Gastrocnemius medialis (tissue), 4 donors: Measurements from ENCODE around the gene ATP13A1.

Experiments
- POLR2A ChIP-seq, 2 donors: fragments of 450-650 bp; IDR thresholded peaks; one replicate each; pipeline ENCODE4 v1.6.1; 2017; ENCODE audit warnings: antibody characterized with exemption in 2 of 2, mild to moderate bottlenecking in 2 of 2, moderate library complexity in 2 of 2
- TF ChIP-seq, protein P1 (sequence below), 5 experiments: fragments of 450-650 bp in 3 of 5; fragments of 200-600 bp in 2 of 5; sonication (generic) in 2 of 5; IDR thresholded peaks in 4 of 5; conservative IDR thresholded peaks in 1 of 5; 1 replicate in 4 of 5; 2 replicates in 1 of 5; pipeline ENCODE4 v1.5.1; 2016 to 2019; ENCODE audit warnings: antibody characterized with exemption in 5 of 5, mild to moderate bottlenecking in 3 of 5, moderate library complexity in 3 of 5

DNA sequence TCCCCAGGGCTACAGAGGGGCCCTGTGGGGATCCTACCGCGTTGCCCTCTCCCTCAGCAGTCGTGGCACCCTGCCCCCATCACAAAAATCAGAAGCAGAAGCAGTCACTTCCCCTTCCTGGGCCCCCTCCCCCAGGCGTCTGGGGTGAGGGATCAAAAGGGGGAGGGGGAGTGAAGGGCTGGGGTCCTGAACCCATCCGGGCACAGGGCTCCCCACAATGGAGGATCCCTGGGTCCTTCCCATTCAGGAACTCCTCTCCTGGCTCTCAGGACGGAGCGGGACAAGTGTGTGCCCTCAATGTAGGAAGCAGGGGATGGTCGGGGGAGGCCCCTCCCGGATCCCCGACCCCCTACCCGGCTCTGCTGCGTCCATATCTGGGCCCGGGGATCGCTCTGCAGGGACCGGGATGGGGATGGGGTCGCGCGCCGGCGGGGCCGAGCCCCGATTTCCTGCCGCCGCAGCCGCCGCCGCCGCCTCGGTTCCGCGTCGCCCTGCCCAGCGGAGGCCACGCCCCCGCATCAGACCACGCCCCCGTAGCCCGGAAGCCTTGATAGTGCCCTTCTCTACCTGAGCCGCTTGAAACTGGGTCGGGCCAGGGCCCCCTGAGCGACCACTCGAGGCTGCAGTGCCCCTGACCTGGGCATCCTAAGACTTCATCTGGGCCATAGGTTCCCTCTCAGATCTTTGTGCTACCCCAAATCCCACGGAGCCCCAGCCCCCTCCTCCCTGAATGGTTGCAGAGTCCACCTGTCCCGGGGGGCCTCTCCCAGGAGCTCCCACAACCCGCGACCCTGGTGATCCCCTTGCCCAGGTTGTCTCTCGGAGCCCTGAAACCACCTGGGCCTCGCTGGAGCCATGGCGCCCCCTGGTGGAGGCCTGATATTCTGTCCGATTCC, 20.1 kb downstream of the ATP13A1 start, which contains the start of gene GMIP:
- TF ChIP-seq, protein P1, sequence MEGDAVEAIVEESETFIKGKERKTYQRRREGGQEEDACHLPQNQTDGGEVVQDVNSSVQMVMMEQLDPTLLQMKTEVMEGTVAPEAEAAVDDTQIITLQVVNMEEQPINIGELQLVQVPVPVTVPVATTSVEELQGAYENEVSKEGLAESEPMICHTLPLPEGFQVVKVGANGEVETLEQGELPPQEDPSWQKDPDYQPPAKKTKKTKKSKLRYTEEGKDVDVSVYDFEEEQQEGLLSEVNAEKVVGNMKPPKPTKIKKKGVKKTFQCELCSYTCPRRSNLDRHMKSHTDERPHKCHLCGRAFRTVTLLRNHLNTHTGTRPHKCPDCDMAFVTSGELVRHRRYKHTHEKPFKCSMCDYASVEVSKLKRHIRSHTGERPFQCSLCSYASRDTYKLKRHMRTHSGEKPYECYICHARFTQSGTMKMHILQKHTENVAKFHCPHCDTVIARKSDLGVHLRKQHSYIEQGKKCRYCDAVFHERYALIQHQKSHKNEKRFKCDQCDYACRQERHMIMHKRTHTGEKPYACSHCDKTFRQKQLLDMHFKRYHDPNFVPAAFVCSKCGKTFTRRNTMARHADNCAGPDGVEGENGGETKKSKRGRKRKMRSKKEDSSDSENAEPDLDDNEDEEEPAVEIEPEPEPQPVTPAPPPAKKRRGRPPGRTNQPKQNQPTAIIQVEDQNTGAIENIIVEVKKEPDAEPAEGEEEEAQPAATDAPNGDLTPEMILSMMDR (IDR thresholded peaks at IDR 0.05 in 4 of 5, conservative IDR thresholded peaks at IDR 0.05 in 1 of 5) = peak; percentile 53 to 89 (median 81)
- peak in 1 of 2 donors; percentile 18 for TF ChIP-seq POLR2A (IDR thresholded peaks at IDR 0.05)
